Measurements from ENCODE around the gene MYPOP.

GRCh38 chr19:45899919-45900589 is 2.4 kb downstream of the MYPOP start:
- TF ChIP-seq RAD21 (CRISPR knock-in tag; IDR thresholded peaks at IDR 0.05) (no peak), YY1 (IDR thresholded peaks at IDR 0.05; ENCODE audit: insufficient read depth, insufficient replicate concordance, low read depth, low read length) (no peak)
- TF ChIP-seq, protein P1, sequence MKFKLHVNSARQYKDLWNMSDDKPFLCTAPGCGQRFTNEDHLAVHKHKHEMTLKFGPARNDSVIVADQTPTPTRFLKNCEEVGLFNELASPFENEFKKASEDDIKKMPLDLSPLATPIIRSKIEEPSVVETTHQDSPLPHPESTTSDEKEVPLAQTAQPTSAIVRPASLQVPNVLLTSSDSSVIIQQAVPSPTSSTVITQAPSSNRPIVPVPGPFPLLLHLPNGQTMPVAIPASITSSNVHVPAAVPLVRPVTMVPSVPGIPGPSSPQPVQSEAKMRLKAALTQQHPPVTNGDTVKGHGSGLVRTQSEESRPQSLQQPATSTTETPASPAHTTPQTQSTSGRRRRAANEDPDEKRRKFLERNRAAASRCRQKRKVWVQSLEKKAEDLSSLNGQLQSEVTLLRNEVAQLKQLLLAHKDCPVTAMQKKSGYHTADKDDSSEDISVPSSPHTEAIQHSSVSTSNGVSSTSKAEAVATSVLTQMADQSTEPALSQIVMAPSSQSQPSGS (CRISPR knock-in tag; IDR thresholded peaks at IDR 0.05), result no peak
